Spleen (tissue), 7 donors: ENCODE data around the gene LPGAT1.

Source experiments
- CTCF ChIP-seq, 11 experiments: fragments of 200-600 bp in 7 of 11; fragments of 450-650 bp in 4 of 11; sonication (generic) in 4 of 11; IDR thresholded peaks in 8 of 11; conservative IDR thresholded peaks in 3 of 11; 1 replicate in 7 of 11; 2 replicates in 4 of 11; pipeline versions ENCODE4 v1.4.0 to v1.8.0; 2016 to 2021; ENCODE audit warnings: antibody characterized with exemption in 11 of 11, inconsistent platforms in 4 of 11, mild to moderate bottlenecking in 1 of 11
- POLR2A ChIP-seq, 3 donors: fragments of 450-650 bp; IDR thresholded peaks; one replicate each; pipeline ENCODE4 v1.5.1; 2017; ENCODE audit warnings: antibody characterized with exemption in 3 of 3, mild to moderate bottlenecking in 1 of 3
- POLR2AphosphoS5 ChIP-seq, 3 donors: sonication (generic); formaldehyde crosslinking; IDR thresholded peaks; one replicate each; pipeline ENCODE4 v1.5.1; 2017; ENCODE audit warnings: antibody characterized with exemption in 3 of 3
- donor health status: DM: no; HTN: no; CAD: no; lungs with moderate emphysema.
- donor health status: DM: no; HTN: no; CAD: no.
- donor health status: DM: no; HTN: no; CAD: no.

DNA sequence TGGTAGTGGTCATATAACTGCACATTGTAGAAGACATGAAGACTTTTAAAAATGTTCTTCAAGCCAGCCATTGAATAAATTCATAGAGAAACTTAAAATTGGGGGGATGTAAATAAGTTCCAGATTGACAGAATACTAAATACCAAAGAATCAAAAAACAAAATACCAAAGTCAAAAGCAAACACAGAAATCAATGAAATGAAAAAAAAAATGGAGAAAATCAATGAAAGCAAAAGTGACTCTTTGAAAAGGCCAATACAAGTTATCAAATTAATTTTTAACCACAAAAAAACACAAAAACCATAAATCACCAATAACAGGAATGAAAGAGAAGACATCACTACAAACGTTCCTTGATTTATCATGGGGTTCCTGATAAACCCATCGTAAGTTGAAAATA, 25.6 kb downstream of the LPGAT1 start:
- TF ChIP-seq POLR2AphosphoS5 (IDR thresholded peaks at IDR 0.05) (no peak), CTCF (IDR thresholded peaks at IDR 0.05 in 8 of 11, conservative IDR thresholded peaks at IDR 0.05 in 3 of 11) (no peak), POLR2A (IDR thresholded peaks at IDR 0.05) (no peak)
